Endothelial cell of umbilical vein (primary cell): Measurements from ENCODE around the gene ZNF775.

Source experiments
- EZH2 ChIP-seq: IDR thresholded peaks from 2 replicates; pipeline ENCODE4 v1.6.1; 2012; ENCODE audit warnings: borderline replicate concordance, low read depth, mild to moderate bottlenecking, moderate library complexity, low read length, inconsistent platforms; ENCODE audit not compliant: severe bottlenecking
- FOS ChIP-seq: IDR thresholded peaks from 2 replicates; pipeline ENCODE4 v1.6.1; 2011; ENCODE audit warnings: mild to moderate bottlenecking, low read length, moderate library complexity, borderline replicate concordance; ENCODE audit not compliant: insufficient read depth
- MYC ChIP-seq: IDR thresholded peaks from one replicate; pipeline ENCODE4 v1.6.1; 2011; ENCODE audit warnings: mild to moderate bottlenecking, low read depth, low read length
- POLR2A ChIP-seq: IDR thresholded peaks from 2 replicates; pipeline ENCODE4 v1.6.1; 2012; ENCODE audit warnings: low read depth, mild to moderate bottlenecking, control low read depth, low read length
- POLR2AphosphoS5 ChIP-seq: IDR thresholded peaks from 2 replicates; pipeline ENCODE4 v1.6.1; 2012; ENCODE audit warnings: low read depth, mild to moderate bottlenecking, control low read depth, low read length, moderate library complexity; ENCODE audit not compliant: insufficient read depth
- TF ChIP-seq, protein P1 (sequence below), 2 donors: IDR thresholded peaks; 1 replicate in 1 of 2; 2 replicates in 1 of 2; pipeline ENCODE4 v1.5.1; 2011; ENCODE audit warnings: low read length in 2 of 2, mild to moderate bottlenecking in 2 of 2, moderate library complexity in 2 of 2, control low read depth in 1 of 2, inconsistent platforms in 1 of 2, low read depth in 1 of 2; ENCODE audit not compliant: insufficient read depth in 1 of 2; ENCODE audit errors: extremely low read depth in 1 of 2

DNA sequence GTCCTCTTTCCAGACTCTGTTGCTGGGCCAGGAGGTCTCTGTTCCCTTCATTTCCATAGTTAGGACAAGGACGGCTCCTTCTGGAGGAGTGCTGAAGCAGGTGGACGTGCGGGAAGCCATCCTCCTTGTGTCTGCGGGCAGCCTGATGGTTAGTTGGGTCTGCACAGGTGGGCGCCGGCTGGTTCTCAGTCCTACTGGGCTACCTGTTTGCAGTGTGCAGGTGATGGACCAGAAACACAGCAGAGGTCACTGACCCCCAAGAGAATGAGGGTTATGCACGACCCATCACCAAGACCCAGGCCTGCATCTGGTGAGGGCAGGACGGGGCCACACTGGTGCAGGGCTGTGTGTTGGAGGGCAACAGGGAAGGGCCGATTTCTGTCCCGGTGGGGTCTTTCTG is 45.5 kb upstream of the ZNF775 start:
- TF ChIP-seq, protein P1, sequence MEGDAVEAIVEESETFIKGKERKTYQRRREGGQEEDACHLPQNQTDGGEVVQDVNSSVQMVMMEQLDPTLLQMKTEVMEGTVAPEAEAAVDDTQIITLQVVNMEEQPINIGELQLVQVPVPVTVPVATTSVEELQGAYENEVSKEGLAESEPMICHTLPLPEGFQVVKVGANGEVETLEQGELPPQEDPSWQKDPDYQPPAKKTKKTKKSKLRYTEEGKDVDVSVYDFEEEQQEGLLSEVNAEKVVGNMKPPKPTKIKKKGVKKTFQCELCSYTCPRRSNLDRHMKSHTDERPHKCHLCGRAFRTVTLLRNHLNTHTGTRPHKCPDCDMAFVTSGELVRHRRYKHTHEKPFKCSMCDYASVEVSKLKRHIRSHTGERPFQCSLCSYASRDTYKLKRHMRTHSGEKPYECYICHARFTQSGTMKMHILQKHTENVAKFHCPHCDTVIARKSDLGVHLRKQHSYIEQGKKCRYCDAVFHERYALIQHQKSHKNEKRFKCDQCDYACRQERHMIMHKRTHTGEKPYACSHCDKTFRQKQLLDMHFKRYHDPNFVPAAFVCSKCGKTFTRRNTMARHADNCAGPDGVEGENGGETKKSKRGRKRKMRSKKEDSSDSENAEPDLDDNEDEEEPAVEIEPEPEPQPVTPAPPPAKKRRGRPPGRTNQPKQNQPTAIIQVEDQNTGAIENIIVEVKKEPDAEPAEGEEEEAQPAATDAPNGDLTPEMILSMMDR (IDR thresholded peaks at IDR 0.05; ENCODE audit: extremely low read depth in 1 of 2, insufficient read depth in 1 of 2, low read depth in 1 of 2, low read length in 2 of 2): no peak
- TF ChIP-seq POLR2AphosphoS5: no peak
- no peak for TF ChIP-seq EZH2
- TF ChIP-seq POLR2A: no peak
- TF ChIP-seq FOS: no peak
- TF ChIP-seq MYC: no peak
